DND-41 (cell line): Measurements from ENCODE around the gene DGKE.

Experiments
- CTCF ChIP-seq: IDR thresholded peaks from 2 replicates; pipeline ENCODE4 v1.5.1; 2012; ENCODE audit warnings: borderline replicate concordance, low read length, moderate library complexity, mild to moderate bottlenecking; ENCODE audit not compliant: poor library complexity, severe bottlenecking; ENCODE audit errors: extremely low read depth
- EZH2 ChIP-seq: IDR thresholded peaks from 3 replicates; pipeline ENCODE4 v1.6.1; 2012; ENCODE audit warnings: borderline replicate concordance, low read depth, mild to moderate bottlenecking, moderate library complexity, low read length, inconsistent platforms; ENCODE audit not compliant: severe bottlenecking

GRCh38 chr17:56913000-56913311 lies 79.0 kb downstream of the DGKE start:
- TF ChIP-seq CTCF (no peak), EZH2 (no peak)
